Activated CD4-positive, alpha-beta T cell treated with anti-CD3 and anti-CD28 coated beads, Interleukin-2, amount 50 U/mL, for 48 hours (primary cell): ENCODE measurements around the gene TOMT.

ENCODE experiments used
- DNase-seq, 2 experiments: peaks; one replicate each; pipeline ENCODE4 v3.0.0-alpha.2; 2020

Gene TOMT

DNA sequence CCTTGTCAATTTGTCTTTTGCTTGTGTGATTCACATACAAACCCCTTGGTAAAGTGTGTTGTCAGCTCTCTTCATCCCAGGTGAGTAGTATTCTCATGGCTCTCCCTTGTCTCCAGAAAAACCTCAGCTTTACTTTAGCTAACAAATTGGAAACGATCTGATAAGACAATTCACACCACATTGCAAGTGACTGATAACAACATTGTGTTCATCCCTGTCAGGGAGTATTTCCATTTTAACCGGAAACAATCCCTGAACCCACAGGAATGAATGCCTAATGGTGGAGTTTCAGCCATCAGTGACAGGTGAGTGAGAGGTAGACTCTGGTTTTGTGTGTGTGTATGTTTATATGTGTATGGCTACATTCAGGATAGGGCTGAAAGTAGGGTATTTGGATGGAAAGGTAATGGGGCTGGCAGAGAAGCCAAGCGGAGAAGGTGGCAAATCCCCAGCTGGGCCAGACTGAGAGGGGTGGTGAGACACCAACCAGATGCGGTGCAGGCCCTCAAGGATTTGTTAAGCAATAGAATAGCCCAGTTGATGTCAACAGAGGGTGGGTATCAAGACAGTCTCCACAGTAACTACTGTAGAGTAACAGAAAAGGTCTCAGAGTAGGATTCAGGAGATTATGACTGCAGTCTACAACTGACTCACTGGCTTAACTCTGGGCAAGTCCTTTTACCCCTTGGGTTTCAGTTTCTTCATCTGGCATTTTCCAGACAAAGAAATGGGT, 17.5 kb upstream of the TOMT start:
- DNase-seq, result no peak

DNA sequence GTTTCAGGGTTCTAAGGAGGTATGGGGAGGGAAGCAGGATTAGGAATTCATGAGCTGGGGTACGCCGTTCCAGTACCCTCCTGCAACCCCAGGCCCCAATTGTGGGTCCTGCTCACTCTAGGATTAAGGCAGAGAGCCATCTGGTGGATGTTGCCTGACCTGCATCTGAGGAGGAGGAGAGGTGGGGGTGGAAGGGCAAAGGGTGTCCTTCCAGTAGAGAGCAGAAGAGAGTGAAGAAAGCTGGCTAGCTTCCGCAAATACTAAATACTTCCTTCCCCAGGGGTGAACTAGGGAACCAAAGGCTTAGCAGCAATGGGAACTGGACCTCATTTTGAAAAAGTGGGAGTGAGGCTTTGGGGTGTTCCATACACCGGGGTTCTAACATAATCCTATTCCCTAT, 14.4 kb upstream of the TOMT start:
- DNase-seq, result peak; percentile 69 to 72

- no peak for DNase-seq
These were observed 7.0 kb upstream of the TOMT start for GRCh38 chr11:72098741-72099140.

GRCh38 chr11:72100009-72100408, 5.7 kb upstream of the TOMT start:
- DNase-seq, result no peak

GRCh38 chr11:72100462-72100861, 5.3 kb upstream of the TOMT start:
- no peak for DNase-seq

GRCh38 chr11:72102162-72102561, 3.6 kb upstream of the TOMT start:
- DNase-seq, result no peak

DNA sequence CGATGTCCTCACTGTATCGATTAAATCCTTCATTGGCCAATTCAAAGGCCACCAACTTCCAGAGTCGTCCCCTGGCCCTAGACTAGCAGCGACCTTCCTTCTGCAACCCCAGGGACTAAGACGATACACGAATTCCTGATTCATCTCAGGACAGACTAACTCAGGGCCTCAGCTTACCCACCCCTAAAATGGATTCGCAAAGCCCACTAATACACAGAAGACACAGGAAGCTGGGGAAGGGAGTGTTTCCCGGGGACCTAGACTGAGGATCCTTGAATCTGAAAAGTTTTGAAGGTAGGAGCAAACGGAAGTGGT, 3.1 kb upstream of the TOMT start:
- no peak for DNase-seq

- DNase-seq, result peak; percentile 99
These were observed 2.6 kb upstream of the TOMT start, which contains the start of gene LAMTOR1 for GRCh38 chr11:72102946-72103753. Gene LAMTOR1, minus strand, starts transcription at chr11:72103297. Its CDS starts 73 bp downstream, at chr11:72103224.

GRCh38 chr11:72103754-72104167, 2.0 kb upstream of the TOMT start:
- no peak for DNase-seq

GRCh38 chr11:72111300-72112142, 5.8 kb downstream of the TOMT start:
- DNase-seq, result no peak

DNA sequence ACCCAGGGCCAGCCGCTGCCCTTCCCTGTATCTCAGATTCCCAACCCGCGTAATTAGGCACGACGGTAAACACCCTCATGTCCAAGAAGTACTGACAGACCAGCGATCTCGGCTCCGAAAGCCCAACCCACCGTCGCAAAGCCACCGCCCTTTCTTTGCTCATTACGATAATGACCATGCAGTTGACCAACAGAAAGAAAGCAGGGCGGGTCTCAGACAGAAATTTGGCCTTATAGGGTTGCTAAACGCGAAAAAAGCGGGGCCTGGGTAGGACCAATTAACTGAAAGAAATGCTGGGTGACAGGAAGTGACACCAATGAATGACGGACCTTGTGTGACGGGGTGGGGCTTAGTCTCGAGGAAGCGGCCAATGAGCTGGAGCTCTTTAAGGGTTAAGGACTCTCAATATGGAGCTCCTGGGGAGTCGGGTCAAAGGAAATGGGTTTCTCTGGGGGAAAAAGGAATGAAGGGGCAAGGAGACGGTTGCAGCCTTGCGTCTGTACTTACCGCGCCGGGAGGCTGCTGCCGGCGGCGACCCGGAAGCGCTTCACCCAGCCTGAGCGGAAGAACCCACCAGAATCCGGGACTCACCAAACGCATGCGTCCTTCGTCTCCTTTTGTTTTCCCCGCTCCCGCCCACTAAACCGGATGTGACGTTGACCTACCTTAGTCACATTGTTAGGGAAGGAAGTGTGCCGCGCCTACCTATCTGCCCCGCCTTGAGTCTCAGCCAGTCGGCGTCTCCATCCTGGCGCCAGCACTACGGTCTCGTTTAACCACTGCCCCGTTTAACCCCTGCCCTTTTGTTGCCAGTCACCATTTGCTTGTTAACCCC, 6.6 kb downstream of the TOMT start, which contains the start of gene ANAPC15:
Gene ANAPC15 (minus strand): TSS at position 553 of the 835 bp plus-strand sequence. CDS start 1,419 bp downstream, outside the sequence.
- peak; percentile 99 to 100 for DNase-seq

DNA sequence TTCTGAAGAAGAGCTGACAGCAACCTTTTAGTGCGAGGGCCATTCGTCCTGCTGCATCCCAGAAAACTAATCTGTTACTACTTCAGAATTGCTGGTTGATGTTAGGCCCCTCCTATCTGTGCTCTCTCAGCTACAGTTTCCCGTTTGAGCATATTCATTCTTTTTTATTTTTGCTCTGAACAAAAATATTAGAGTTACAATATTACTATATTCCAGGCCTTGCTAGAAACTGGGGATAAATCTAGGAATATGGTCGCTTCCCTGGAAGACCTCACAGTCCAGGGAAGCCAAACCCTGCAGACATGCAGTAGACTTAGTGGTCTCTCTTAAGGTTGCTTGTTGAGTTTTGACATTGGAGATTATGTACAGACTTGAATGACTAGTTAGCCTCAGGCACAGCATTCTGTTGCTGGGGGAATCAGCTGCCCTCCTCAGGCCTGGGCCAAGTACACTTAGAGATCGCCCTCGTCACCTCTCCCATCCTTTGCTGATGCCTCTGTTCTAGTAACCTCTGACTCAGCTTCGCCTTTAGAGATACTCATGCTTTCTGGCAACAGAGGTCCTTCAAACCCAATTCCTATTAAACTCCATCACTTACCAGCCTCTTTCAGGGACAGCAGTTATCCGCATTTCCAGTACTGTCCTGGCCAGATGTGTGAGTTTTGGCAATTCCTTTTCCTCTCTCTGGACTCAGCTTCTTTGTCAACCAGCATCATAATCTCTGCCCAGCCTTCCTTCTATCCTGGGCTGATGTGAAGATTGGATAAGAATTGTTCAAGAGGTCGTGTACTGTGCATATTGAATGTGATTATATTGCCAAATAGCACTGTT, 7.5 kb downstream of the TOMT start:
- peak in 1 of 2 experiments; percentile 13 for DNase-seq

DNA sequence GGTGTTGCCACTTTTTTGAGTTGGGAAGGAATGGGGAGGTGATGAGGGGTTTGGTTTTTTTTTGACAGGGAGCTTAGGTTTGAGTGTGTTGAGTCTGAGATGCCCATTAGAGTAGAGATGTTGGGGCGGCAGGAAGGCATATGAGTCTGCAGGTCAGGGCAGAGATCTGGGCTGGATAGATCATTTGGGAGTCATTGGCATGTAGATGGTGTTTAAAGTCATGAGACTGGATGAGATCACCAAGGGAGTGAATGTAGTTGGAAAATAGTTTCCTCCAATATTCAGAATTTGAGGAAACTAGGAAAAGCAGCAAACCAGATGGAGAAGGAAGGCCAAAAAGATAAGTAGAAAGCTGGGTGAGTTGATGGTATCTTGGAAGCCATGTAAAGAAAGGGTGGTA, 8.8 kb downstream of the TOMT start:
- DNase-seq, result no peak

DNA sequence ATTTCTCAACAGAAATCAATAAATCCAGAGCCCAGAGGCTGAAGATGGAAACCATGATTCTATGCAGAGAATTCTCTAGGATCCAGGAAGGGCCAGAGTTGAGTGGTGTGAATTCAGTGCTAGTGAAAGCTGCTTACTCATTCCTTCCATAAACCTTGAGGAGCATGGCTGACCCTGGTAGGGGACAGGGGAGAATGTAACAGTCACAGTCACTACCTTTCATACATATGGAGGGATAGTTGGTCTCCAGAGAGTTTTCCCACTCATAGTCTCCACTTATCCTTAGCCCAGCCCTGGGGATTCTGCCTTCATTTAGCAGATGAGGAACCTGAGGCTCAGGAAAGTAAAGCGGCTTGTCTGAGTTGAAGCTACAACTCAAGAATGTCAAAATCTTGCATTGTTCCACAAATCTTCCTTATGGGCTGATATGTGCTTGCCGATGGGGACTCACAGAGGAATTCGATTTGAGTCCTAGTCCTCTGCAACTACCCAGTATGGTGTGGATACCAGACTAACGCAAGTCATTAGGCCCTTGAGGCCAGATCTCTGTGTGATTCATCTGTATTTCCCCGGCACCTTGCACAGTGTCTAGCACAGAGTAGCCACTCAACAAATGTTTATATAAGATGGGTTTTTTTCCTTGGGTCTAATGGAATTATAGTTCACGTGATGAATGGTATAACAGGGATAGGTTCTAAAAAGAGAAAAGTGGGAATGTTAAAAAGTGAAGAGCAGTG, 10.5 kb downstream of the TOMT start:
- DNase-seq, result no peak

DNA sequence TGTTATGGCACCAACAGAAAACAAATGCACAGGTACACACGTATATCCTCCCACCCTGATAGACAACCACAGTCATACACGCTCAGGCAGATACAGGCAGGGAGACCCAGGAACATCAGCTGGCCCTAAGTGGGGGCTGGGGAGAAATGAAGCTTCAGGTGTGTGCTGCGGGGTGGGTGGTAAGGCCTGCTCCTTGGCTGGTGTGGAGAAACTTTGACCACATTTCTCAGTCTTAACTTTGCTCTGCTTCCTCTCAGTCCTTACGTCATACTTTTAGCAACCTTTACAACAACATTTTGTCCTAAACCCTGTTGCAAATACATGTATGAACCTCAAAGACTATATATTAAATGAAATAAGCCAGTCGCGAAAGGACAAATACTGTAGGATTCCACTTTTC, 13.5 kb downstream of the TOMT start:
- DNase-seq, result no peak

DNA sequence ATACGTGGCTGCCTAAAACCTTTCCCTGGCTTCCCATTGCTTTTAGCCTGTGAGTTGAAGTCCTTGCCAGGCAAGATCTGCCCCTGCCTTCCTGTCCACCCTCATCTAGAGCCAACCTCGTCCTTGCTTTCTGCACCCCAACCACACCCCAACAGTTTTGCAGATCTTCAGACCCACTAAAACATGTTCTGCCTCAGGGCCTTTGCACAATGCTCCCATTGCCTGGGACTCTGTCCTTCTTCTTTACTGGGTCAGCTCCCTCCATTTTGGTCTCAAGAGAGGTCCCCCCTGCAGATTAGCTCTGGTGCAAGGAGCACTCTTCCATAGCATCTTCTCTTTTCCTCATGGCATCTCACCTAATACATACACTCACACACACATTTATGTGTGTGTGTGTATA, 15.2 kb downstream of the TOMT start:
- DNase-seq, result no peak

DNA sequence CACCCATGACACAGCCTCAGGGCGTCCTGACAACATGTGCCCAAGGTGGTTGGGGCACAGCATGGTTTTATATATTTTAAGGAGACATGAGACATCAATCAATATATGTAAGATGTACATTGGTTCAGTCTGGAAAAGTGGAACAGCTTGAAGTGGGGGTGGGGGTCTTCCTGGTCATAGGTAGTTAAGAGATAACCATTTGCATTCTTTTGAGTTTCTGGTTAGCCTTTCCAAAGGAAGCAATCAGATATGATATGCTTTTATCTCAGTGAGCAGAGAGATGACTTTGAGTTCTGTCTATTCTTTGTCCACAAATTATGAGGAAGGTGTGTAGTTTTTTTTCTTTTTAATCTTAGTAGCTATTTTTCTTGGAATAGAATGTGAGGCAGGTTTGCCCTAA, 16.9 kb downstream of the TOMT start:
- no peak for DNase-seq

- no peak for DNase-seq
These were observed 17.5 kb downstream of the TOMT start for GRCh38 chr11:72123117-72123653.

DNA sequence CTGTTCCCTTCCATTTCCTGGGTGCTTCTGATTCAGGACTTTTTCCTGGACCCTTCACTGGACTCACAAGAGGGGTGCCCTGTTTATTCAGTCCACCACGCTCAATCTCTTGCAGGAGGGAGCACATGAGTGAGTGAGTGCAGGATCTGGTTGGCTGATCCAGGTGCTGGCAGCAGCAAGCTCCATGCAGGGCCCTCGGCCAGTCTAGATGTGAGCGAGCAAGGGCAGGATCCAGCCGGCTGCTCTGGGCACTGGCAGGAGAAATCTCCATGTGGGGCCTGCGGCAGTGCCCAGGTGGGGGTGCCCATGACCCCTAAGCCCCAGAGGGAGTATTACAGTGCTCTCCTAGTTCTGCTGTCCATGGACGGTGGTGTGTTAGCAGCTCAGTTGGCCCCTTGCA, 18.3 kb downstream of the TOMT start:
- DNase-seq, result no peak

DNA sequence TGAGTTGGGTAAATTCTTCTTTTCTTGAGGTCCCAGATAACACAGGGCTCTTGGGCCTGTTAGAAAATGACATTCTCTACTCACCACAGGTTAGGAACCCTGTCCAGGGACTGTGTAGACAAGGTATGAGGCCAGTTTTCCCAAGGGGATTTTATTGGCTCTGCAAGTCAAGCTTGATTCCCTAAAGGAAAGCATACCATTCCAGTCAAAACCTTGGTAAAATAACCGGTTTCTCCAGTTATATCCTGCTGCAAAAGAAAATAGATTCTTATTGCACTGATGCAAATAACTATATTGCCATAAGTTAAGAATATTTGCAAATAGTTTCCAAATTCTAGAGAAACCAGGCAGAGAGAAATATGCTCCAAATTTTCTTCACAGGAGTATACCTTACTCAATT, 20.2 kb downstream of the TOMT start:
- no peak for DNase-seq
